Prostate gland (tissue), 2 donors: ENCODE results near the gene CYP3A5. TPM values are rescaled to one million over a fixed set of nuclear protein-coding genes. Genes with fewer than 3 reads are reported as not detected.
"Not testable (repeated sequence)": the region's sequence is repeated elsewhere in the genome, so short reads cannot be mapped to it uniquely, and the experiment has no call there.

Source experiments
- DNase-seq: peaks from one replicate; pipeline ENCODE4 v3.0.0-alpha.2; 2019; ENCODE audit warnings: low spot score
- H3K27ac ChIP-seq, 2 donors: fragments of 200-600 bp; sonication (generic); 2 replicates each; pipeline ENCODE4 v1.5.1; 2017 to 2019
- H3K27me3 ChIP-seq: fragments of 200-600 bp; sonication (generic); replicated peaks from 2 replicates; pipeline ENCODE4 v1.5.1; 2019; ENCODE audit not compliant: insufficient read depth
- H3K36me3 ChIP-seq, 2 donors: fragments of 200-600 bp; sonication (generic); 1 replicate in 1 of 2; 2 replicates in 1 of 2; pipeline versions ENCODE4 v1.5.1 to v1.8.1; 2017 to 2019
- H3K4me1 ChIP-seq: fragments of 200-600 bp; sonication (generic); replicated peaks from 2 replicates; pipeline ENCODE4 v1.5.1; 2019
- H3K4me3 ChIP-seq, 2 donors: fragments of 200-600 bp; sonication (generic); 2 replicates each; pipeline ENCODE4 v1.5.1; 2017 to 2019
- H3K9me3 ChIP-seq: fragments of 200-600 bp; sonication (generic); 2 replicates; pipeline ENCODE4 v1.5.1; 2017
- POLR2A ChIP-seq: fragments of 450-650 bp; IDR thresholded peaks from one replicate; pipeline ENCODE4 v1.6.1; 2016; ENCODE audit warnings: antibody characterized with exemption, mild to moderate bottlenecking
- POLR2AphosphoS5 ChIP-seq: sonication (generic); formaldehyde crosslinking; IDR thresholded peaks from one replicate; pipeline ENCODE4 v1.6.1; 2017; ENCODE audit warnings: antibody characterized with exemption
- WGBS: methylation state at CpG from one replicate; pipeline ENCODE4 v1.1.5; 2018; 5-methylcytosine and 5-hydroxymethylcytosine counted together
- intact Hi-C: fragments of 100-400 bp; cut with DNase I; formaldehyde crosslinking; loops from one replicate; pipeline ENCODE4 v1.14.2; 2022
- total RNA-seq, 2 donors: library from RNA; depleted of rRNA; stranded (reverse); fragments of >200 nt; gene quantifications; one replicate each; pipeline ENCODE4 v1.1.0, GENCODE V29; 2016
- TF ChIP-seq, protein P1 (sequence below), 4 experiments: fragments of 200-600 bp in 2 of 4; fragments of 450-650 bp in 2 of 4; sonication (generic) in 2 of 4; IDR thresholded peaks; 1 replicate in 3 of 4; 2 replicates in 1 of 4; pipeline ENCODE4 v1.5.1; 2016 to 2019; ENCODE audit warnings: antibody characterized with exemption in 4 of 4, mild to moderate bottlenecking in 2 of 4, moderate library complexity in 2 of 4

CYP3A5 gene
- total RNA-seq, 2 donors from 2014 or later: 80.5 to 88.9 TPM

DNA sequence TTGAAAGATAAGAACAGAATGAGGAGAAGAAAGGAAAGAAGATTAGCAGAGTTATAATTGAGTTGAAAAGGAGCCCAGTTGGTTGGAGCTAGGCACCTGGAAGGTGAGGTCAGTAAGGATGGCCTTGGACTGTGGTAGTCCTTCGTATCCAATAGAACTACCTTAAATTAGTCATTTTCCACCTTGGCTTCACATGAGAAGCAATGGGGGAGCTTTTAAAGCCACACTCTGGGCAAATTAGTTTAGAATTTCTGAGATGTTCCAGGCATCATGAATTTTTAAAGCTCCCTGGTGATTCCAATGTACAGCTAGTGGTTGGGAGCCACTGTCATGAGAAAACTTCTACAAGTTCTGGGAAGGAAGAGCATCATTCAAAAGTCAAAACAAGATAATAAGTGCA lies 27.3 kb upstream of the CYP3A5 start:
- H3K9me3 ChIP-seq: no peaks in the 10 kb centered on the region
- no peaks in the 10 kb centered on the region for H3K36me3 ChIP-seq
- no peak for DNase-seq
- H3K4me1 ChIP-seq: no peaks in the 10 kb centered on the region
- no peak overlapping the region for H3K4me3 ChIP-seq
- H3K27ac ChIP-seq: no peak overlapping the region
- 63% methylated on average over 1 of the region's 1 CpG for WGBS
- no peak for TF ChIP-seq POLR2A
- TF ChIP-seq, protein P1, sequence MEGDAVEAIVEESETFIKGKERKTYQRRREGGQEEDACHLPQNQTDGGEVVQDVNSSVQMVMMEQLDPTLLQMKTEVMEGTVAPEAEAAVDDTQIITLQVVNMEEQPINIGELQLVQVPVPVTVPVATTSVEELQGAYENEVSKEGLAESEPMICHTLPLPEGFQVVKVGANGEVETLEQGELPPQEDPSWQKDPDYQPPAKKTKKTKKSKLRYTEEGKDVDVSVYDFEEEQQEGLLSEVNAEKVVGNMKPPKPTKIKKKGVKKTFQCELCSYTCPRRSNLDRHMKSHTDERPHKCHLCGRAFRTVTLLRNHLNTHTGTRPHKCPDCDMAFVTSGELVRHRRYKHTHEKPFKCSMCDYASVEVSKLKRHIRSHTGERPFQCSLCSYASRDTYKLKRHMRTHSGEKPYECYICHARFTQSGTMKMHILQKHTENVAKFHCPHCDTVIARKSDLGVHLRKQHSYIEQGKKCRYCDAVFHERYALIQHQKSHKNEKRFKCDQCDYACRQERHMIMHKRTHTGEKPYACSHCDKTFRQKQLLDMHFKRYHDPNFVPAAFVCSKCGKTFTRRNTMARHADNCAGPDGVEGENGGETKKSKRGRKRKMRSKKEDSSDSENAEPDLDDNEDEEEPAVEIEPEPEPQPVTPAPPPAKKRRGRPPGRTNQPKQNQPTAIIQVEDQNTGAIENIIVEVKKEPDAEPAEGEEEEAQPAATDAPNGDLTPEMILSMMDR (IDR thresholded peaks at IDR 0.05): no peak
- TF ChIP-seq POLR2AphosphoS5: no peak
- intact Hi-C loops: no loop called here
- no peaks in the 10 kb centered on the region for H3K27me3 ChIP-seq

DNA sequence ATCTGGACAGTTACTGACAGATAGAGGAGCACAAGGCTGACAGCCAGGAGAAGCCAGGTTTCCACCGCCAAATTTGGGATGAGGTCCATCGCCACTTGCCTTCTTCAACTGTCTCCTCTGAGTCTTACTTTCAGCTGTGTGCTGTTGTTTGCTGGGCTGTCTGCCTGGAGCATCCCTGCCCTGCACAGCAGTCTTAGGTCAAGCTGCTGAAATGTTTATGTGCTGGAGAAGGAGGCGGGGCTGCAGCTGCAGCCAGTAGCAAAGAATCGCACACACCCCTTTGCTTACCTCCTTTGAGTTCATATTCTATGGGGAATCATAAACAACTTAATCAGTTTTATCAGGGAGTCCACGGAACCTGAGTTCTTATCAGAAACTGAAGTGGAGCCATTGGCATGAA lies 20.1 kb upstream of the CYP3A5 start:
- WGBS: 38% methylated on average over 5 of the region's 5 CpGs
- no peaks in the 10 kb centered on the region for H3K9me3 ChIP-seq
- no peaks in the 10 kb centered on the region for H3K27me3 ChIP-seq
- TF ChIP-seq POLR2AphosphoS5: no peak
- TF ChIP-seq, protein P1 (IDR thresholded peaks at IDR 0.05): no peak
- TF ChIP-seq POLR2A: no peak
- H3K4me3 ChIP-seq: no peak overlapping the region
- H3K27ac ChIP-seq: no peak overlapping the region
- no peak for DNase-seq
- H3K36me3 ChIP-seq: no peaks in the 10 kb centered on the region
- intact Hi-C loops: no loop called here
- H3K4me1 ChIP-seq: no peaks in the 10 kb centered on the region

DNA sequence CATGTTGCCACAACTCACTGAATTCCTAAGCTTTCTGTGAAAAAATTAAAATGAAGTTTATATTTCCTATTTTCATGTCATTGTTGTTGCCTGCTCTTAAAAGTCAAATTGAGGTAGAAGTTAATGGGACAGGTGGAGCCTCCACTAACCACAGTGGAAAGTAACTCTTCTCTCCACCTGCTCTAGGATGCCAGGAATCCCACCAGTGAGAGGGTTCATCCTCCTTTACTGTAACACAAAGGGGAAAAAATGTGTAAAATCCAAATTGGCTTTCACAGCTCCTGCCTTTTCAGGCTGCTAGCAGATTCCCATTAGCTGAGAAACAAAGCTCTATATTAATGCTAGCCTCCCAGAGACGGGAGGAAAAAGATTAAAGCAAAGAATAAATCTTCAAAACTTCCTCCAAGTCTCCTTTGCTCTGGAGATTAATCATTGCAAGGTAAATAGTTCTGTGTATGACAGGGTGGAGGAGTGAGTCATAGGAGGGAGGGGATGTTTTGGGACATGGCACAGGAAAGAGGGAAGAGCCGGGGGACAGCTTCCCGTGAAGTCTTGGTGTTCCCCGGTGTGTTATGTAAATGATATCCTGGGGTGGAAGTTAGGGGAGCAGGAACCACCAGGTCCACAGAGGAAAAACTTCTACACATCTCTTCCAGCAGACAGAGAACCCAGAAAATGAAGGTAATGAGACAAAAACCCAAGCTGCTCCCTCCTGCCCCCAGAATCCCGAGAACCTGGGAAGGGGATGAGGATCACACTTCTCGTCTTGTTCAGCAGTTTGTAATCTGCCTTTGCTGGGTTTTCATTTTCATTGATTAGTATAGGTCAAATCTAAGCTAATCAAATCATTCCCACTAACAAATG lies 19.3 kb upstream of the CYP3A5 start:
- H3K4me1 ChIP-seq, H3K36me3 ChIP-seq, intact Hi-C loops, H3K9me3 ChIP-seq, H3K4me3 ChIP-seq, H3K27me3 ChIP-seq: not testable (repeated sequence)
- H3K27ac ChIP-seq: peak overlapping the region in 1 of 2 donors; percentile 20
- 28% methylated on average over 6 of the region's 6 CpGs for WGBS
- DNase-seq: peak; percentile 42

DNA sequence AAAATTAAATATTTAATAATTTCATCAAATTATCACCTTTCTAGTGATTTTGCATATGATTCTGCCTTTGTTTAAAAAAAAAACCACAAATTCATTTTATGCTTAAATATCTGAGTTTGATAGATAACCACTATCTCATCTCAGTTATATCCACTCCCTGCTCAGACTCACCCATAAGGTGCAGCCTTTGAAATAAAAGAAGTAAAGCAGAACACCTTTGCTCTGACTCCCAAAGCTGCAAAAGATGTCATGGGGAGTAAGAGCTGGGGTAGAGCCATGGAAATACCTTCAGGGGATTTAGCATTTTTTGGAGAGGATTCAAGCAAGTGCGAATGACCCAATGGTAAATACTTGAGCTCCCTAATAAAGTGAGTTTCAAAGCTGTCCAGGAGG lies 15.1 kb upstream of the CYP3A5 start:
- Histone ChIP-seq H3K36me3 (no peaks in the 10 kb centered on the region), H3K9me3 (no peaks in the 10 kb centered on the region), H3K4me1 (no peaks in the 10 kb centered on the region), H3K27me3 (no peaks in the 10 kb centered on the region), H3K4me3 (no peak overlapping the region), H3K27ac (no peak overlapping the region)
- 50% methylated on average over 1 of the region's 1 CpG for WGBS
- no peak for DNase-seq
- TF ChIP-seq POLR2AphosphoS5: no peak
- TF ChIP-seq, protein P1 (IDR thresholded peaks at IDR 0.05): no peak
- TF ChIP-seq POLR2A: no peak
- intact Hi-C loops: no loop called here

DNA sequence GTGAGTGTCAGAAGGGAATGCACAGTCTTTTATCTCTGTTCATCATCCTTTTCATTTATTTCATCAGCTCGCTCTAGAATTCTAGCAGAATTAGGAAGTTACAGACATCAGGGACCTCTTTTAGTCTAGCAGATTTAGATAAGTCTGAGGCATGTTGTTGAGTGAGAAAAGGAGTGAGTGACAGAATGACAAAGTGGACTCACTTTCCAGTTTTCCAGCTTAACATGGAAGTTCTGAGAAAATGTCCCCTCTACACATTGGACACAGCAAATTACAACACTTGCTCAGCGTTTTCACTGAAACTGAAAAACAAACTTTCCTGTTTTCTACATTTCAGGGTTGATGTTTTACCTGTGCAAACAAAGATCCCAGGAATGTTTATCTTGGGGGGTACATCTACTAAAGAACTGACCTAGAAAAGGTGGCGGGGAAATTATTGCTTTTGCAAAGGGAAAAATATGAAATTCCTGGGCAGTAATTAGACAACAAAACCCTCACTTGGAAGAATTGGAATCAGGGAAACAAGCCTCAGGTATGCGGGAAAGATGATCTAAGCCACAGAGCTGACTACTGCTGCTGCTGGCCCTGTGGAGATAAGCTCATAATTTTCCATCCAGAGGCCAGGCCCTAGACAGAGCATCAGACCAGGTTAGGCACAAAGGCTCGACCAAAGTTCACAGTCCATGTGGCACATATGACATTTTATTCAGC lies 14.6 kb upstream of the CYP3A5 start:
- Histone ChIP-seq H3K27ac (no peak overlapping the region), H3K4me1 (no peaks in the 10 kb centered on the region), H3K4me3 (no peak overlapping the region), H3K36me3 (no peaks in the 10 kb centered on the region), H3K9me3 (no peaks in the 10 kb centered on the region), H3K27me3 (no peaks in the 10 kb centered on the region)
- intact Hi-C loops: no loop called here
- 71% methylated on average over 5 of the region's 5 CpGs for WGBS
- DNase-seq: no peak
- TF ChIP-seq POLR2AphosphoS5 (no peak), POLR2A (no peak)
- TF ChIP-seq, protein P1 (IDR thresholded peaks at IDR 0.05): no peak
